ENCODE data around the gene D2HGDH.
"Not testable (repeated sequence)": the region's sequence is repeated elsewhere in the genome, so short reads cannot be mapped to it uniquely, and the experiment has no call there.

Gene D2HGDH

GRCh38 chr2:241748468-241749256 is 14.2 kb downstream of the D2HGDH start:
- no peak for DNase-seq (ENCODE audit: low spot score)

DNA sequence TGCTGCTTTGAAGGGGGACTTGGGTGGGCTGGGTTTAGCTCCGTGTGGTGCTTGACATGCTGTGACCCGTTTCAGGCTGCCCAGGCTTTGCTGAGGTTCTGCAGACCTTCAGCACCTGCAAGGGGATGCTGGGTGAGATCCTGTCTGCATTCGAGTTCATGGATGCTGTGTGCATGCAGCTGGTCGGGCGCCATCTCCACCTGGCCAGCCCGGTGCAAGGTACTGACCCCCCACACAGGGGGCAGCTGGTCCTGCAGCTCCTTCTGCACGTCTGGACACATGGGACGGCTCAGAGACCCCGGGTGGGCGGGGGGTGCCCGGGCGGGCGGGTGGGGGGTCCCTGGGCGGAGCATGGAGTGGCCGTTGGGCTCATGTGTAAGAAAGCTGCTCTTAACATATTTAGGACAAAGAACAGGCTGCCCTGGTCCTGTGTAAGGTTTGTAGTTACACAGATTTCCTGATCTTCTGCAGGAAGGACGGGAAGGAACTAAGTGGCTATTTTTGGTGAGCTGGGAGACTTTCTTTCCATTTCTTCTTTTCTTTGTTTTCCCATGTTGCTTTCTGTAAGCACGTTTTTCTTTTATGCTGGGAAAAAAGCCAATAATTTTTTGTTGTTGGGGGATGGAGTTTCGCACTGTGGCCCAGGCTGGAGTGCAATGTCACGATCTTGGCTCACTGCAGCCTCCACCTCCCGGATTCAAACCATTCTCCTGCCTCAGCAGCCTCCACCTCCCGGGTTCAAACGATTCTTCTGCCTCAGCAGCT is 15.8 kb downstream of the D2HGDH start:
- no peak for DNase-seq (ENCODE audit: low spot score)

DNA sequence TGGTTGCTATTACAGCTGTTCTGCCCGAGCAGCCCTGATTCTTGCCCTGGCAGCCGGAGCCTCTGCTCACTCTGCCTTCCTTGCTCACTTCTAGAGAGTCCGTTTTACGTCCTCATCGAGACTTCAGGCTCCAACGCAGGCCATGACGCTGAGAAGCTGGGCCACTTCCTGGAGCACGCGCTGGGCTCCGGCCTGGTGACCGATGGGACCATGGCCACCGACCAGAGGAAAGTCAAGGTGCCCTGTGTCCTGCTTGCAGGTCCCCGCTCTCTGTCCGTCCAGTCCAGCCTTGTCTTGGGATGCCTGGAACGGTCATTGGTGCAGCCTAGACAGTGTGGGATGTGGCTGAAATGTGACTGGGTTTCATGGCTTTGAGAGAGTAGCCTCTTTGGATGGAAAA is 16.7 kb downstream of the D2HGDH start:
- DNase-seq (ENCODE audit: low spot score), result no peak

GRCh38 chr2:241751776-241752175 is 17.3 kb downstream of the D2HGDH start:
- no peak for DNase-seq (ENCODE audit: low spot score)

DNA sequence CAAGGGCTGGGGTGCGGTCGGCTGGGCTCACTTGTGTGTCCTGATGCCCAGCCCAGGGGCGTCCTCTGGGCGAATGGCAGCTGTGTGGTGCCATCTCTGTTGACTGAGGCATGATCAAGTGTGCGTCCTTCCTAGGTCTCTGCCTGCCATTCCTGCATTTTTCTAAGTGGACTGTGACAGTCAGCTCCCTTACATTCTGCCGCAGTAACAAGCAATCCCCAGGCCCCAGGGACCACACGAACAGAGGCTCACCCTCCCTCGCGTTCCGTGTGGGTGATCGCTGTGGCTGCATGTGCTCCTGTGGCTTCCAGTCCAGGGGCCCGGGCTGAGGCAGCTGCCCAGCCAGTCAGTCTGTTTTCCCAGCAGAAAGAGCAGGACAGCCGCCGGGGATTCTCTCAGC is 17.8 kb downstream of the D2HGDH start:
- DNase-seq (ENCODE audit: low spot score), result no peak

DNA sequence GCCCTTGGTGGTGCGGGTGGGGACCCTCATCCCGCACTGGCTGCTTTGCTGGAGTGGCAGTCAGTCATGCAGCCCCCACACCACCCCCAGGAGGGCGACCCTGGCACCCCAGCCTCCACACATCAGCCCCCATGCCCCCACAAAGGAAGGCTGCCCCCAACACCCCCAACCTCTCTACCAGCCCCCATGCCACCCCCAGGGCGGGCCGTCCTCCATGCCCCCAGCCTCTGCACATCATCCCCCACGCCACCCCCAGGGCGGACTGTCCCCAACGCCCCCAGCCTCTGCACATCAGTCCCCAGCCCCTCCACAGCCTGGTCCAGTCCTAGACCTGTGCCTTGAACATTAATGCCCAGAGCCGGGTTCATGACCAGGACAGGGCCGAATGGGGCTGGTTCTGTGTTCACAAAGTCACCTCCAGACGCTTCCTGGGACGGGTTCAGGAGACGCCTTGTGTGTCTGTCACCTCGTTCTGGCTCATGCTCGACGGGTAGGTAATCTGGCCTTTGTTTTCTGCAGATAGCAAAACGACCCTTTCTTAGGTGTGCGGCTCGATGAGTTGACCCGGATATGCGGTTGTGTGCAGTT is 18.4 kb downstream of the D2HGDH start:
- no peak for DNase-seq (ENCODE audit: low spot score)

DNA sequence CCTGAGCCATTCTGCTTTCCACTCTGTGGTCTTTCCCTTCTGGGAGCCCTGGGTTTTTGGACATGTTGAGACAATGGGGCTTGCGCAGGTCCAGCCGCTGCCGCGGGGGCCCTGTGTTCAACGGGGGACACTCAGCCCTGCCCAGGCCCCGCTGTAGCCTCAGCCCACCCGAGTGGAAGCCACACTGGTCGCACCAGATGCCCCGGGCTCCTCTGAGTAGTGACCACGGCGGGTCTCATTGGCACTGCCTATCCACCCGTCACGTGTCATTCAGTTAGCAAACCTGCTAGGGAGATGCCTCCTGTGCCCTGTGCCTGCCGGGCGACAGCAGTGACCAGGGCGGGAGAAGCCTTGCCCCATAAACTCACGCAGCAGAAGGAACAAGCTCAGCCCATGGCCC is 19.1 kb downstream of the D2HGDH start:
- no peak for DNase-seq (ENCODE audit: low spot score)

DNA sequence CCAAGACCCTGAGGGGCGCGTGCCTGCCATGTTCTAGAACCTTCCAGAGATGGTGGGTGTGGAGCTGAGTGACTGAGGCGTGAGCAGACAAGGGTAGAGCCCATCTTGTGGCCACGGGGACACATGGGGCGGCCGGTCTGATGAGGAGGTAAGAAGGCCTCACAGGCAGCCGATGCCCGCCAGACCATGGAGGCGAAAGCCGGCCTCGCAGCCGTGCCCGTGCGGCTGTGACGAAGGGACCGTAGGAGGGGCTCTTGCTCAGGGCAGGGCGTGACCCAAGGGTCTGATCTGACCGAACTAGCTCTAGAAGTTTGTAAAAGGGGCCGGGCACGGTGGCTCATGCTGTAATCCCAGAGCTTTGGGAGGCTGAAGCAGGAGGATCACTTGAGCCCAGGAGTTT is 19.6 kb downstream of the D2HGDH start:
- DNase-seq (ENCODE audit: low spot score), result no peak

GRCh38 chr2:241755166-241755565 is 20.7 kb downstream of the D2HGDH start:
- no peak for DNase-seq (ENCODE audit: low spot score)

- DNase-seq (ENCODE audit: low spot score), result no peak
Observed at GRCh38 chr2:241755777-241756176, 21.3 kb downstream of the D2HGDH start.

DNA sequence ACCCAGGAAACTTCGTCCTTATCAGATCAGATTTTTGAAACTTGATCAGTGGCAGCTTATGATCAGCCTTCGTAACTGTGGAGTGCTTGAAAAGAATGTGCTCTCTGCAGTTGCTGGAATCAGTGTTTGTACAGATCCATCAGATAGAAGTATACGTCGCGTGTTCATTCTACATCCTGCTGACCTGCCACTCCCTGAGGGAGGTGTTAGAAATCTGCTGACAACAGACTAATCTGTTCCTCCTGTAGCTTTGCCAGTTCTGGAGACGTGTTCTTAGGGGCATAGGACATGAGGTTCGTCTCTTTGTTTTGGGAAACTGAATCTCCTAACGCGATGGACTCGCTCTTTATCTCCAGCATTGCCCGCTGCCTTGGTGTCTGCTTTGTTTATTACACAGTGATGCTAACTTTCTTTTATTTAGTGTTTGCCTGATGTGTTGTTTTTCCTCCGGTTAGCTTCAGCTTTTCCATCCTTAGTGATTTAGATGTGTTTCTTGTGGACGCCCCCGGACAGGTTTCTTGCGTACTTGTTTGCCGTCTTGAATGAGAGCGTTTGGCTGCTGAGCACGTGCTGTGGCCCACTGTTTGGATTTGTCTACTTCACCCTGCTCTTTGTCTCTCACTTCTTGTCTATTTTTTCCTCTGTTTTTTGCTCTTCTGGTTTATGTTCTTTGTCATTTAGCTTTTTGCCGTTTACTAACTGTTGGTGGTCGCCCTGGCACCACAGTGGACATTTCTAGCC is 24.8 kb downstream of the D2HGDH start:
- peak; percentile 18 for DNase-seq (ENCODE audit: low spot score)

DNA sequence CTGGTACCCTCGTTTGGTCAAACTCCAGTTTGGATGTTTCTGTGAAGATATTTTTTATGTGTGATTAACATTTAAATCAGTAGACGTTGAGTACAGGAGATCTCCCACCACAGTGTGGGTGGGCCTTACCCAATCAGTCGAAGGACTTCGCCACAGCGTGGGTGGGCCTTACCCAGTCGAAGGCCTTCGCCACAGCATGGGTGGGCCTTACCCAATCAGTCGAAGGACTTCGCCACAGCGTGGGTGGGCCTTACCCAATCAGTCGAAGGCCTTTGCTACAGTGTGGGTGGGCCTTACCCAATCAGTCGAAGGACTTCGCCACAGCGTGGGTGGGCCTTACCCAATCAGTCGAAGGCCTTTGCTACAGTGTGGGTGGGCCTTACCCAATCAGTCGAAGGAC is 25.5 kb downstream of the D2HGDH start:
- DNase-seq (ENCODE audit: low spot score), result not testable (repeated sequence)

DNA sequence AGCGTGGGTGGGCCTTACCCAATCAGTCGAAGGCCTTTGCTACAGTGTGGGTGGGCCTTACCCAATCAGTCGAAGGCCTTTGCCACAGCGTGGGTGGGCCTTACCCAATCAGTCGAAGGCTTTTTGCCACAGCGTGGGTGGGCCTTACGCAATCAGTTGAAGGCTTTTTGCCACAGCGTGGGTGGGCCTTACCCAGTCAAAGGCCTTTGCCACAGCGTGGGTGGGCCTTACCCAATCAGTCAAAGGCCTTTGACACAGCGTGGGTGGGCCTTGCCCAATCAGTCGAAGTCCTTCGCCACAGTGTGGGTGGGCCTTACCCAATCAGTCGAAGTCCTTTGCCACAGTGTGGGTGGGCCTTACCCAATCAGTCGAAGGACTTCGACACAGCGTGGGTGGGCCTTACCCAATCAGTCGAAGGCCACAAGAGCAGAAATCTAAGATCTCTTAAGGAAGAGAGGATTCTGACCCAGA is 25.9 kb downstream of the D2HGDH start:
- DNase-seq (ENCODE audit: low spot score), result peak; percentile 48

- DNase-seq (ENCODE audit: low spot score), result peak; percentile 40
Observed at GRCh38 chr2:241762321-241762932, 28.0 kb downstream of the D2HGDH start.

GRCh38 chr2:241762933-241763369 is 28.5 kb downstream of the D2HGDH start:
- peak; percentile 61 for DNase-seq (ENCODE audit: low spot score)

- no peak for DNase-seq (ENCODE audit: low spot score)
Observed at GRCh38 chr2:241763551-241764274, 29.3 kb downstream of the D2HGDH start.

- no peak for DNase-seq (ENCODE audit: low spot score)
Observed at GRCh38 chr2:241764275-241765241, 30.1 kb downstream of the D2HGDH start.

GRCh38 chr2:241767464-241768250 is 33.2 kb downstream of the D2HGDH start:
- DNase-seq (ENCODE audit: low spot score), result no peak

GRCh38 chr2:241768251-241768711 is 33.9 kb downstream of the D2HGDH start:
- DNase-seq (ENCODE audit: low spot score), result no peak

Data from left forelimb (tissue), 1 donor.